Myocyte (in vitro differentiated cells): ENCODE data around the gene GRIFIN. TPM values are rescaled to one million over a fixed set of nuclear protein-coding genes. Genes with fewer than 3 reads are reported as not detected.
"Not testable (repeated sequence)": the region's sequence is repeated elsewhere in the genome, so short reads cannot be mapped to it uniquely, and the experiment has no call there.

Experiments
- DNase-seq: peaks from one replicate; pipeline ENCODE4 v3.0.0-alpha.2; 2012; ENCODE audit warnings: low read depth
- total RNA-seq: library from RNA; depleted of rRNA; stranded (reverse); fragments of >200 nt; gene quantifications from 2 replicates; pipeline ENCODE4 v1.2.3, GENCODE V29; 2014

Gene GRIFIN
- total RNA-seq, 1 donor from 2014 or later: not detected

- DNase-seq: no peak
These were observed 3.3 kb upstream of the GRIFIN start for GRCh38 chr7:2479276-2480069.

GRCh38 chr7:2478800-2479199 is 2.6 kb upstream of the GRIFIN start:
- no peak for DNase-seq

GRCh38 chr7:2478399-2478785 is 2.2 kb upstream of the GRIFIN start:
- DNase-seq: peak; percentile 73

DNA sequence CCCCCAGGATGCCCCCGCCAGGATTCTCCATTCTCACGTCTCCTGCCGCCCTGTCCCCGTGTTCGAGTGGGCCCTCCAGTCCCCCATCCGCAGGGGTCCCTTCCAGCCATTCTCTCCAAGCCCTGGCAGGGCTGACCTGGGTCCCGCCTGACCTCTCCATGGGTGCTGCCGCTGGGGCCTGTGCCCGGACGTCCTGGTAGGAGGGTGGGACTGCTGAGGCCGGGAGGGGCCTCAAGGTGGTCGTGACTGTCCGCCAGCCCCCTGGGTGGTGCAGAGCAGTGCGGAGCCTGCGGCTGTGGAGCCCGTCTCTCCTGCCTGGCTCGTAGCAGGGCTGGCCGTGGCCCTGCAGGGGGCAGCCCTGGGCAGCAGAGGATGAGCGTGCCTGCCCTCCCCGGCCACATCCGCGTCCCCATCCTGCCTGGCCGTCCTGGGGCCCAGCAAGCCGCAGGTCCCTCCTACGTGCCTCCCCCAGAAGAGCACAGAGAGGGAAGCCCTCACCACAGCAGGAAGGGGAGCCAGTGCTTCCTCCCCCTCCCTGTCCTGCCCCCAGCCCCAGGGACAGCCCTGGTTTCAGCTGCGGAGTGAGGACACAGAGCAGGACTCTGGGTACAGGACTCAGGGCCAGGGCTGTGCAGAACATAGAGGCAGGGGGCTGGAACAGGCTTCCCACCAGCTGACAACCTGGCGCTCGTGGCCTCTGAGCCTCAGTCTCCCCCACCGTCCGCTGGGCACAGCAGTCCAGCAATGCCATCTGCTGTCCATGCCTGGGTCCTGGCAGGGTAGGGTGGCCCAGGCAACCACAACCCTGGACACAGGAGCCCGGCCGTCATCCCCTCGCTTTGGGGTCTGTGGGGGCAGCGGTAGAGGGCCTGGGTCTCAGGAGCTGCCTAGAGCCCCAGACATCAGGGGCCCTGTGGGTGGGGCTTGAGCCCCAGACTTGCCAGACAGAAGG is 1.5 kb upstream of the GRIFIN start:
- peak; percentile 68 for DNase-seq

- no peak for DNase-seq
These were observed 713 bp upstream of the GRIFIN start for GRCh38 chr7:2476776-2477446.

DNA sequence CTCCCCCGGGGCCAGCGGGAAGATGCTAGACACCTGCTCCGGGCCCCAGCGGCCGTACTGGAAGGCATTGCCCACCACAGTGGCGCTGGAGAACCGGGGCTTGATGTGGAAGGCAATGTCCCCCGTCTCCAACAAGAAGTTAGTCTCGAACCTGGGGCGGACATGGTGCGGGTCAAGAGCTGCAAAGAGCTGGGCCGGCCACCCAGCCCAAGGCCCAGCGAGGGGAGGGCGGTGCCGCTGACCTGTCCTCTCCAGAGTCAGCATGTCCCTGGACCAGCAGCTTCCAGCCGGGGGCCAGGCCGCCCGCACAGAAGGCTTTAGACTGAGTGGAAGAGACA is 551 bp downstream of the GRIFIN start:
- DNase-seq: no peak

- no peak for DNase-seq
These were observed 1.2 kb downstream of the GRIFIN start for GRCh38 chr7:2474813-2475677.

DNA sequence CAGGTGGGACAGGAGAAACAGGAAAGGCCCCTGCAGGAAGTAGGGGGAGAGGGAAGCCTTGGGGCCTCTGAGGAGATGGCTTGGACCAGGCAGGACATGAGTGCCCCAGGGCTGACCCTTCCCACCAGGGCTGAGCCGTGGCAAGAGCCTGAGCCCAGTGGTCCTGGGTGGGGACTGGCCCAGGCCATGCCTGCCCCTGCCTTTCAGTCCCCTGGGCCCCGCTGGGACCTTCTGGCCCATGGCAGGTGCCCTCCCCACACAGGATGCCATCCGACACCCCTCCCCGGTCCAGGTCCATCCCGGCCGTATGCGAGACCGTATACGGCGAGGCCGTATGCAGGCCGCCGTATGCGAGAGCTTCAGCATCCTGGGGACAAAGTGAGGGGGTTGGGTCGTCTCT is 2.0 kb downstream of the GRIFIN start:
- no peak for DNase-seq

DNA sequence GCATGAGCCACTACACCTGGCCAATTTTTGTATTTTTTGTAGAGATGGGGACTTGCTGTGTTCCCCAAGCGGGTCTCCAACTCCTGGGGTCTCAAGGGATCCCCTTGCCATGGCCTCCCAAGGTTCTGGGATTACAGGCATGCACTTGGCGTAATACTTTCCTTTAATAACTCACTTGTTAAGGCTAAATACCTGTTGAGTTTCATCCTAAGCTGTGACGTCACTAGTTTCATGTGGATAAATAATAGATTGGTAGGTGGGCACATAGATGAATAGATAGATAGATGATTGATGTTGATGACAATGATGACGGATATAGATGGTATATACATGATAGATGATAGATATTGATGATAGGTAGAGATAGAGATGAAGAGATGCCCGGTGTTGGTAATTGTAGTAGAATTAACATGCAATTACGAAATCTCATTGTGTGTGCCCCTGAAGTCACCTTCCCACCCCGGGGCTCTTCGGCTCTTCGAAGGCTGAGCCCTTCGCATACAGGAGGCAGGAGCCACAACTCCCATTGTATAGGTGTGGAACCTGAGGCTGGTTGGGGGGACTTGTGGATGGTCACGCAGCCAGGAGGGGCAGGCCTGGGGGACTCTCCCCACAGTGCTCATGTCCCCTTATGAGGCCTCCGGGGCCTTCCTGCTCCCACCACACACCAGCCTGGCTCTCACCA is 2.6 kb downstream of the GRIFIN start:
- no peak for DNase-seq

DNA sequence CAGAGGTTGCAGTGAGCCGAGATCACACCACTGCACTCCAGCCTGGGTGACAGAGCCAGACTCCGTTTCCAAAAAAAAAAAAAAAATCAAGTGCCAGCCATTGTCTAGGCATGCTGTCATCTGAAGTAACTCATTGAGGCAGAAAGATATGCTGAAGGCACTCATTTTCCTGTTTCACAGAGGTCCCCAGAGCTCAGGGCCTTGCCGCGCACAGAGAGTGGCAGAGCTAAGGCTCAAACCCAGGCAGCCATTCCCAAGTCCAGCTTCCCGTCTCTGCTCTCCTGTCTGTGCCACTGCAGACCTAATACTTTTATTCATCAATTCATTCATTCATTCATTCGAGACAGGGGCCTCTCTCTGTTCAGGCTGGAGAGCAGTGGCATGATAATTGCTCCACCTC is 3.5 kb downstream of the GRIFIN start:
- DNase-seq: no peak

DNA sequence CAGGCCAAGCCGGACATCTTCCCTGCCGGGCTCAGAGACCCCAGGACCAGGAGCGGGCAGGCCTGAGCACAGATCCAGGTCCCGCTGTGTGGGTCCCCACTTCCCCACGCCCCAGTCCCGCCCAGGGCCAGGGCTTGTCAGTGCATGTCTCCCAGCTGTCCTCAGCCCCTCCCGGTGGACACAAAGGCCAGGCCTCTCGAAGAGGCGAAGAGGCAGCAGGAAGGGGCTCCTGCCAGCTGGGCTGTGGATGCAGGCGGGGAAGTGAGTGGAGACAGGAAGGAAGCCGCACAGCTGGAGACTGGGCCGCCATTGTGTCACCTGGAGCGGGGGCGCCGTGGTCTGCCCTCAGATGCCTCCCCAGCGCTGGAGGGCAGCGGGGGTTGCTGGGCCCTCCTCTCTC is 4.8 kb downstream of the GRIFIN start:
- DNase-seq: peak; percentile 41

- no peak for DNase-seq
These were observed 5.2 kb downstream of the GRIFIN start for GRCh38 chr7:2471022-2471329.

- no peak for DNase-seq
These were observed 5.8 kb downstream of the GRIFIN start for GRCh38 chr7:2470204-2471021.

DNA sequence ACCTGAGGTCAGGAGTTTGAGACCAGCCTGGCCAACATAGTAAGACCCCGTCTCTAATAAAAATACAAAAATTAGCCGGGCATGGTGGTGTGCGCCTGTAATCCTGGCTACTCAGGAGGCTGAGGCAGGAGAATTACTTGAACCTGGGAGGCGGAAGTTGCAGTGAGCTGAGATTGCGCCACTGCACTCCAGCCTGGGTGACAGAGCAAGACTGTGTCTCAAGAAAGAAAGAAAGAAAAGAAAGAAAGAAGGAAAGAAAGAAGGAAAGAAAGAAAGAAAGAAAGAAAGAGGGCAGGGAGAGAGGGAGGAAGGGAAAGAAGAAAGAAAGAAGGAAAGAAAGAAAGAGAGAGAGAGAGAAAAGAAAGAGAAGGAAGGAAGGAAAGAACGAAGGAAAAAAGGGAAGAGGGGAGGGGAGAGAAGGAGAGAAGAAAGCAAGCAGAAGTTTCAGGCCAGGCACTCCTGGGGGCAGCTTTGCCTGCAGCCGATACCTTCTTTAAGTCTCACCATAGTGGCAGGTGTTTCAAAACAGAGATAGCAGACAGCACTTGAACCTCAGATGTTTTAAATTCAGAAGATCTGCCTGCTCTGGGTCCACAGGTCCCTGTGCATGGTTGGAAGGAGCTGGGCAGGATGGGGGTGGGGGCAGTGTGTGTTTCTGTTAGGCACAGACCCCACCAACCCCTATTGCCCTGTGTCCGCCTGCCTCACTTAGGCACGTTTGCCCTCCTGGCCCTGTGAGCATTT is 6.6 kb downstream of the GRIFIN start:
- not testable (repeated sequence) for DNase-seq

- no peak for DNase-seq
These were observed 8.0 kb downstream of the GRIFIN start for GRCh38 chr7:2468227-2468626.

DNA sequence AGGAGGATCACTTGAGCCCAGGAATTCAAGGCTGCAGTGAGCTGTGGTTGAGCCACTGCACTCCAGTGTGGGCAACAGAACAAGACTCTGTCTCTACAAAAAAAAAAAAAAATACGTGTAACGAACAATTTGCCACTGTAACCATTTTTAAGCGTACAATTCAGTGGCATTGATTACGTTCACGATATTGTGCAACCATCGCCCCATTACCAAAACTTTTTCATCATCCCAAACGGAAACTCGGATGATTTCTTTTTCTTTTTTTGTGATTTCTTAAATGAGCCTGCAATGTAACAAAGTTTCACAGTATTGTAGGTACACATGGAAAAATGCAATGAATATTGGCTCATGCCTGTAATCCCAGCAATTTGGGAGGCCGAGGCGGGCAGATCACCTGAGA is 9.5 kb downstream of the GRIFIN start:
- no peak for DNase-seq

- no peak for DNase-seq
These were observed 10.3 kb downstream of the GRIFIN start for GRCh38 chr7:2465928-2466327.

GRCh38 chr7:2462731-2463130 is 13.5 kb downstream of the GRIFIN start:
- DNase-seq: no peak
